GM21786 (cell line): Measurements from ENCODE around the gene CCSER2.
"Not testable (repeated sequence)": the region's sequence is repeated elsewhere in the genome, so short reads cannot be mapped to it uniquely, and the experiment has no call there.

Experiments
- ATAC-seq: cut with Tn5 transposase; IDR thresholded peaks from one replicate; pipeline ENCODE4 v1.9.1; 2021; ENCODE audit not compliant: unreplicated experiment

The CCSER2 gene

GRCh38 chr10:84375881-84376280 is 47.5 kb downstream of the CCSER2 start:
- ATAC-seq: no peak

GRCh38 chr10:84388148-84388547 is 59.8 kb downstream of the CCSER2 start:
- no peak for ATAC-seq

GRCh38 chr10:84390364-84390763 is 62.0 kb downstream of the CCSER2 start:
- no peak for ATAC-seq

- no peak for ATAC-seq
Observed at GRCh38 chr10:84391326-84391725, 62.9 kb downstream of the CCSER2 start.

- ATAC-seq: no peak
Observed at GRCh38 chr10:84392181-84392580, 63.8 kb downstream of the CCSER2 start.

GRCh38 chr10:84395581-84395980 is 67.2 kb downstream of the CCSER2 start:
- ATAC-seq: no peak

- ATAC-seq: peak; percentile 79
Observed at GRCh38 chr10:84397735-84398144, 69.4 kb downstream of the CCSER2 start.

- ATAC-seq: no peak
Observed at GRCh38 chr10:84398696-84399095, 70.3 kb downstream of the CCSER2 start.

GRCh38 chr10:84401854-84402611 is 73.6 kb downstream of the CCSER2 start:
- ATAC-seq: no peak

GRCh38 chr10:84404783-84405182 is 76.4 kb downstream of the CCSER2 start:
- no peak for ATAC-seq

- no peak for ATAC-seq
Observed at GRCh38 chr10:84405662-84406061, 77.3 kb downstream of the CCSER2 start.

GRCh38 chr10:84406561-84406960 is 78.2 kb downstream of the CCSER2 start:
- ATAC-seq: no peak

GRCh38 chr10:84407388-84408049 is 79.1 kb downstream of the CCSER2 start:
- ATAC-seq: no peak

- ATAC-seq: no peak
Observed at GRCh38 chr10:84412482-84412881, 84.1 kb downstream of the CCSER2 start.

- ATAC-seq: not testable (repeated sequence)
Observed at GRCh38 chr10:84414110-84414509, 85.7 kb downstream of the CCSER2 start.

- no peak for ATAC-seq
Observed at GRCh38 chr10:84415539-84416244, 87.3 kb downstream of the CCSER2 start.

- no peak for ATAC-seq
Observed at GRCh38 chr10:84416245-84416555, 87.8 kb downstream of the CCSER2 start.

GRCh38 chr10:84423719-84424118 is 95.3 kb downstream of the CCSER2 start:
- no peak for ATAC-seq

GRCh38 chr10:84424731-84425167 is 96.4 kb downstream of the CCSER2 start:
- peak; percentile 62 for ATAC-seq

- ATAC-seq: no peak
Observed at GRCh38 chr10:84427903-84428650, 99.7 kb downstream of the CCSER2 start.

- no peak for ATAC-seq
Observed at GRCh38 chr10:84428711-84429110, 100.3 kb downstream of the CCSER2 start.
